ENCODE measurements around the gene ADRA2A. TPM values are rescaled to one million over a fixed set of nuclear protein-coding genes. Genes with fewer than 3 reads are reported as not detected.

ADRA2A gene
- total RNA-seq, 1 experiment from 2014 or later, result 0.05 TPM

GRCh38 chr10:111100198-111100597, 23.4 kb downstream of the ADRA2A start:
- ChIA-PET POLR2A (no interaction called here), CTCF (no interaction called here)
- Histone ChIP-seq H3K36me3 (ENCODE audit: control insufficient read depth, insufficient read depth, low read length) (no peaks in the 10 kb centered on the region), H3K9me3 (ENCODE audit: control insufficient read depth, insufficient read depth, low read depth, low read length) (no peaks in the 10 kb centered on the region), H3K4me3 (ENCODE audit: low read depth in 2 of 2, low read length in 2 of 2) (no peak overlapping the region), H3K27ac (ENCODE audit: low read length) (no peak overlapping the region), H3K4me1 (ENCODE audit: control insufficient read depth, insufficient read depth, low read length) (no peaks in the 10 kb centered on the region), H3K27me3 (ENCODE audit: control insufficient read depth, insufficient read depth, low read length) (peaks cover 5% of the 10 kb centered on the region)
- in situ Hi-C loops (cut with HindIII; ENCODE audit: low pct_unique_long_range_greater_than_20kb, low sequenced_read_pairs) (no loop called here), intact Hi-C loops (cut with micrococcal nuclease; ENCODE audit: unreplicated experiment) (no loop called here)
- ATAC-seq (no peak), DNase-seq (ENCODE audit: low read depth, low spot score) (no peak)
- TF ChIP-seq, protein P1, sequence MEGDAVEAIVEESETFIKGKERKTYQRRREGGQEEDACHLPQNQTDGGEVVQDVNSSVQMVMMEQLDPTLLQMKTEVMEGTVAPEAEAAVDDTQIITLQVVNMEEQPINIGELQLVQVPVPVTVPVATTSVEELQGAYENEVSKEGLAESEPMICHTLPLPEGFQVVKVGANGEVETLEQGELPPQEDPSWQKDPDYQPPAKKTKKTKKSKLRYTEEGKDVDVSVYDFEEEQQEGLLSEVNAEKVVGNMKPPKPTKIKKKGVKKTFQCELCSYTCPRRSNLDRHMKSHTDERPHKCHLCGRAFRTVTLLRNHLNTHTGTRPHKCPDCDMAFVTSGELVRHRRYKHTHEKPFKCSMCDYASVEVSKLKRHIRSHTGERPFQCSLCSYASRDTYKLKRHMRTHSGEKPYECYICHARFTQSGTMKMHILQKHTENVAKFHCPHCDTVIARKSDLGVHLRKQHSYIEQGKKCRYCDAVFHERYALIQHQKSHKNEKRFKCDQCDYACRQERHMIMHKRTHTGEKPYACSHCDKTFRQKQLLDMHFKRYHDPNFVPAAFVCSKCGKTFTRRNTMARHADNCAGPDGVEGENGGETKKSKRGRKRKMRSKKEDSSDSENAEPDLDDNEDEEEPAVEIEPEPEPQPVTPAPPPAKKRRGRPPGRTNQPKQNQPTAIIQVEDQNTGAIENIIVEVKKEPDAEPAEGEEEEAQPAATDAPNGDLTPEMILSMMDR (IDR thresholded peaks at IDR 0.05), result no peak
- TF ChIP-seq POLR2AphosphoS5 (IDR thresholded peaks at IDR 0.05; ENCODE audit: low read depth, low read length) (no peak), TCF7L2 (IDR thresholded peaks at IDR 0.05; ENCODE audit: low read depth, low read length) (no peak), SIN3A (IDR thresholded peaks at IDR 0.05; ENCODE audit: borderline replicate concordance, insufficient read depth, low read depth, low read length) (no peak)
- TF ChIP-seq, protein P2, sequence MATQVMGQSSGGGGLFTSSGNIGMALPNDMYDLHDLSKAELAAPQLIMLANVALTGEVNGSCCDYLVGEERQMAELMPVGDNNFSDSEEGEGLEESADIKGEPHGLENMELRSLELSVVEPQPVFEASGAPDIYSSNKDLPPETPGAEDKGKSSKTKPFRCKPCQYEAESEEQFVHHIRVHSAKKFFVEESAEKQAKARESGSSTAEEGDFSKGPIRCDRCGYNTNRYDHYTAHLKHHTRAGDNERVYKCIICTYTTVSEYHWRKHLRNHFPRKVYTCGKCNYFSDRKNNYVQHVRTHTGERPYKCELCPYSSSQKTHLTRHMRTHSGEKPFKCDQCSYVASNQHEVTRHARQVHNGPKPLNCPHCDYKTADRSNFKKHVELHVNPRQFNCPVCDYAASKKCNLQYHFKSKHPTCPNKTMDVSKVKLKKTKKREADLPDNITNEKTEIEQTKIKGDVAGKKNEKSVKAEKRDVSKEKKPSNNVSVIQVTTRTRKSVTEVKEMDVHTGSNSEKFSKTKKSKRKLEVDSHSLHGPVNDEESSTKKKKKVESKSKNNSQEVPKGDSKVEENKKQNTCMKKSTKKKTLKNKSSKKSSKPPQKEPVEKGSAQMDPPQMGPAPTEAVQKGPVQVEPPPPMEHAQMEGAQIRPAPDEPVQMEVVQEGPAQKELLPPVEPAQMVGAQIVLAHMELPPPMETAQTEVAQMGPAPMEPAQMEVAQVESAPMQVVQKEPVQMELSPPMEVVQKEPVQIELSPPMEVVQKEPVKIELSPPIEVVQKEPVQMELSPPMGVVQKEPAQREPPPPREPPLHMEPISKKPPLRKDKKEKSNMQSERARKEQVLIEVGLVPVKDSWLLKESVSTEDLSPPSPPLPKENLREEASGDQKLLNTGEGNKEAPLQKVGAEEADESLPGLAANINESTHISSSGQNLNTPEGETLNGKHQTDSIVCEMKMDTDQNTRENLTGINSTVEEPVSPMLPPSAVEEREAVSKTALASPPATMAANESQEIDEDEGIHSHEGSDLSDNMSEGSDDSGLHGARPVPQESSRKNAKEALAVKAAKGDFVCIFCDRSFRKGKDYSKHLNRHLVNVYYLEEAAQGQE (IDR thresholded peaks at IDR 0.05; ENCODE audit: insufficient read depth in 1 of 2, low read depth in 2 of 2, low read length in 1 of 2), result no peak
- BruUV-seq (replicated peaks), result no TSS peak

DNA sequence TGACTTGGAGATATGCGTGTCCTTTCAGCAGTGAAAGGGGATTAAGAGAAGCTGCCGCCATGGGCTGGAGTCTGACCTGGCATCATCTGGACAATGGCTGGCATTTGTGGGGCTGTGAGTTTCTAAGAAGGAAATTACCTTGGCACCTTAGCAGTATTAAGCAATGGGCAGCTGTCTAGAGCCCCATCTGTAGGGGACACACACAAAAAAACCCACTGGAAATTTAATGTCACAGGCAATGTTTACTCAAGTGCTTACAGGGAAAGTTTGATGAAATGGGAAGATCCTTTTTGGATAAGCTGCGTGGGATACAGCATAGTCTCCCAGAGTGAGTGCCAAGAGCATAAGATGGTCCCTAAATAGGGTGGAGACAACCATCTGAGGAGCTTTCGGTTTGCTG, 25.0 kb downstream of the ADRA2A start:
- Histone ChIP-seq H3K4me1 (ENCODE audit: control insufficient read depth, insufficient read depth, low read length) (no peaks in the 10 kb centered on the region), H3K27me3 (ENCODE audit: control insufficient read depth, insufficient read depth, low read length) (peaks cover 7% of the 10 kb centered on the region), H3K9me3 (ENCODE audit: control insufficient read depth, insufficient read depth, low read depth, low read length) (no peaks in the 10 kb centered on the region), H3K27ac (ENCODE audit: low read length) (no peak overlapping the region), H3K36me3 (ENCODE audit: control insufficient read depth, insufficient read depth, low read length) (no peaks in the 10 kb centered on the region), H3K4me3 (ENCODE audit: low read depth in 2 of 2, low read length in 2 of 2) (no peak overlapping the region)
- intact Hi-C loops (cut with micrococcal nuclease; ENCODE audit: unreplicated experiment) (no loop called here), in situ Hi-C loops (cut with HindIII; ENCODE audit: low pct_unique_long_range_greater_than_20kb, low sequenced_read_pairs) (no loop called here)
- BruUV-seq (replicated peaks), result no TSS peak
- DNase-seq (ENCODE audit: low read depth, low spot score) (no peak), ATAC-seq (no peak)
- POLR2A ChIA-PET, result no interaction called here
- CTCF ChIA-PET, result no interaction called here
- TF ChIP-seq POLR2AphosphoS5 (IDR thresholded peaks at IDR 0.05; ENCODE audit: low read depth, low read length) (no peak), TCF7L2 (IDR thresholded peaks at IDR 0.05; ENCODE audit: low read depth, low read length) (no peak), SIN3A (IDR thresholded peaks at IDR 0.05; ENCODE audit: borderline replicate concordance, insufficient read depth, low read depth, low read length) (no peak)
- TF ChIP-seq, protein P1 (IDR thresholded peaks at IDR 0.05), result no peak
- TF ChIP-seq, protein P2 (IDR thresholded peaks at IDR 0.05; ENCODE audit: insufficient read depth in 1 of 2, low read depth in 2 of 2, low read length in 1 of 2), result no peak

Measured in Panc1 (cell line).